Measurements from ENCODE around the gene NCBP3.
A peak's percentile ranks its signal among the peaks of the same experiment; 100 is the strongest.
"Not testable (repeated sequence)": the region's sequence is repeated elsewhere in the genome, so short reads cannot be mapped to it uniquely, and the experiment has no call there.

Gene NCBP3

DNA sequence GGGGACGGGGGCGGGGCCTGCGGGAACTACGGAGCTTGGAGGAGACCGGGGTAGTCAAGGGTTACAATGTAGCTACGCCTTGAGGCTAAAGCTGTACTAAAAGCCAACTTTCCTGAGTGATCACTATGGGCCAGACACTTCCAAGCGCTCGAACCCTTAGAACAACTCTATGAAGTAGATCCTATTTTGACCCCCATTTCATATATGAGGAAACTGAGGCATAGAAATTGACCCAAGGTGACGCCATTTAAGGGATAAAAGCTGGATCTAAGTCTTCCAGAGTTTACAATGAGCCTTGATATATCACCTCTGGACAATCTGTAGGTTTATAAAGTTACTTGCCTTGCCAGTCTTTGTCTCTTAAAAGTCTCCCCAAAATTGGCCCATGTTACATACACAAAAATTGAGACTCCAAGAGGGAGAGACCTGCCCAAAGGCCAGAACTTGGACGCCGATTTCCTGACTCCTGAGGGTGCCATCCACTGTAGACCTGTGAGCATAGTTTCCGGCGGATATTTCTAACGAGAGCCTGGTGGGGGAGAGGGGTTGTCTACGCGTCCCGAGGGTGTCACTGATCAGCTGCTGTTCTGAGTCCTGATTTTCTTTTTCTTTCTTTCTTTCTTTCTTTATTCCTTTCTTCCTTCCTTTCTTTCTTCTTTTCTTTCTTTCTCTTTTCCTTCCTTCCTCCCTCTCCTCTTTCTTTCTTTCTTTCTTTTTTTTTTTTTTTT, 555 bp upstream of the NCBP3 start:
- peak overlapping the region; percentile 47; the same call in 1 of the 2 replicates for H3K4me3 ChIP-seq (ENCODE audit: low read depth, low read length)
- H3K9me3 ChIP-seq (ENCODE audit: control insufficient read depth, insufficient read depth, low read depth, low read length), result no peaks in the 10 kb centered on the region
- no peak overlapping the region for H3K9ac ChIP-seq (ENCODE audit: low read length)
- peaks cover 11% of the 10 kb centered on the region; the same call in 1 of the 2 replicates for H3K4me1 ChIP-seq (ENCODE audit: control insufficient read depth, insufficient read depth, low read length)
- H3K27me3 ChIP-seq (ENCODE audit: control insufficient read depth, insufficient read depth, low read length), result no peaks in the 10 kb centered on the region
- H3K27ac ChIP-seq (ENCODE audit: low read depth, low read length), result no peak overlapping the region
- peaks cover 20% of the 10 kb centered on the region for H3K36me3 ChIP-seq (ENCODE audit: control insufficient read depth, insufficient read depth, low read length)

DNA sequence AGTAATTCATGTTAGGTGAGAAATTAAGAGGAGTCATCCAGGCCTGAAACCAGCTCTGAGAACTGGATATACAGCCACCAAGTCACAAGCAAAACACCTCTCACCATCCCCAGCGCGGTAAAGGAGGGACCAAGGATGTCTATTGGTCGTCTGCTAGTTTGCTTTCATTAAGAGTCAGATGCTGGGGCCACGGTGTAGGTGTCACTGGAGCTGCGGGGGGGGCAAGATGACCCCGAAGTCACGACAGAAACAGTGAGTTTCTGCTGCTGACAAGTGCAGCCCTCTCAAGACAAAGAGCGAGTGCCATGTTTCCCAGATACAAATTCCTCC, 790 bp downstream of the NCBP3 start:
- Histone ChIP-seq H3K4me1 (ENCODE audit: control insufficient read depth, insufficient read depth, low read length) (peaks cover 11% of the 10 kb centered on the region; the same call in 1 of the 2 replicates), H3K9me3 (ENCODE audit: control insufficient read depth, insufficient read depth, low read depth, low read length) (no peaks in the 10 kb centered on the region), H3K9ac (ENCODE audit: low read length) (peak overlapping the region; percentile 98), H3K4me3 (ENCODE audit: low read depth, low read length) (peak overlapping the region; percentile 99), H3K27me3 (ENCODE audit: control insufficient read depth, insufficient read depth, low read length) (no peaks in the 10 kb centered on the region), H3K36me3 (ENCODE audit: control insufficient read depth, insufficient read depth, low read length) (peaks cover 32% of the 10 kb centered on the region), H3K27ac (ENCODE audit: low read depth, low read length) (peak overlapping the region; percentile 99)

DNA sequence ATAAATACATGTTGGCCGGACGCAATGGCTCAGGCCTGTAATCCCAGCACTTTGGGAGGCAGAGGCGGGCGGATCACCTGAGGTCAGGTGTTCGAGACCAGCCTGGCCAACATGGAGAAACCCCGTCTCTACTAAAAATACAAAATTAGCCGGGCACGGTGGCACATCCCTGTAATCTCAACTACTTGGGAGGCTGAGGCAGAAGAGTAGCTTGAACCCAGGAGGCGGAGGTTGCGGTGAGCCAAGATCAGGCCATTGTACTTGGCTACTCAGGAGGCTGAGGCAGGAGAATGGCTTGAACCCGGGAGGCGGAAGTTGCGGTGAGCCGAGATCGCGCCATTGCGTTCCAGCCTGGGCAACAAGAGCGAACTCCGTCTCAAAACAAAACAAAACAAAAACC, 1.5 kb downstream of the NCBP3 start:
- Histone ChIP-seq H3K4me1 (ENCODE audit: control insufficient read depth, insufficient read depth, low read length) (peaks cover 11% of the 10 kb centered on the region; the same call in 1 of the 2 replicates), H3K36me3 (ENCODE audit: control insufficient read depth, insufficient read depth, low read length) (peaks cover 39% of the 10 kb centered on the region), H3K4me3 (ENCODE audit: low read depth, low read length) (peak overlapping the region; percentile 99)
- H3K9ac ChIP-seq (ENCODE audit: low read length); H3K27me3 ChIP-seq (ENCODE audit: control insufficient read depth, insufficient read depth, low read length); H3K27ac ChIP-seq (ENCODE audit: low read depth, low read length); H3K9me3 ChIP-seq (ENCODE audit: control insufficient read depth, insufficient read depth, low read depth, low read length): not testable (repeated sequence)

DNA sequence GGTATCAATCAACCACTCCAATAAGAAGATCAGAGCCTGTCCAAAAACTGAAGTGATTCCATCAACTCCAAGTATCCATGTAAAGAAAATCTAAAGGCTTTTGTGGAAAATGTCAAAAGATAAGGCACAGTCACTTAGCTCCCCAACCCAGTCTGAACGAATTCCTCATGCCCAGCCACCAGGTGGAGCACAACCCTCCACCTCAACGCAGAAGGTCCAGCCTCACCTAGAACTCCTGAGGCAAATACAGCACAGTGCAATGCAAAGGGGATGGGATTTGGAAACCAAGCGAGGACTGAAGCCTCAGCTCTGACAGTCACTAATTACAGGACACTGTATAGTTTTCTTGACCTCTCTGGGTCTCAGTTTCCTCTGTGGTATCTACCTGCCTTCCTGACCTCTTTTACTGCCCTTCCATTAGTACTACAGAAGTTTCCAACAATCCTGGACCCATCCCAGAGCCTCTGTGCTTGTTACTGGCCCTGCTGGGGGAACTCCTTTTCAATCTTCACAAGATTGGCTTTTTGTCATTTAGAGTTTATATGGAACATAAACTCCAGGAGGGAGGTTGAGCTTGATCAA, 2.0 kb downstream of the NCBP3 start:
- Histone ChIP-seq H3K27ac (ENCODE audit: low read depth, low read length) (no peak overlapping the region), H3K4me1 (ENCODE audit: control insufficient read depth, insufficient read depth, low read length) (peaks cover 11% of the 10 kb centered on the region; the same call in 1 of the 2 replicates), H3K9me3 (ENCODE audit: control insufficient read depth, insufficient read depth, low read depth, low read length) (no peaks in the 10 kb centered on the region), H3K9ac (ENCODE audit: low read length) (no peak overlapping the region), H3K36me3 (ENCODE audit: control insufficient read depth, insufficient read depth, low read length) (peaks cover 45% of the 10 kb centered on the region), H3K27me3 (ENCODE audit: control insufficient read depth, insufficient read depth, low read length) (no peaks in the 10 kb centered on the region), H3K4me3 (ENCODE audit: low read depth, low read length) (no peak overlapping the region)

DNA sequence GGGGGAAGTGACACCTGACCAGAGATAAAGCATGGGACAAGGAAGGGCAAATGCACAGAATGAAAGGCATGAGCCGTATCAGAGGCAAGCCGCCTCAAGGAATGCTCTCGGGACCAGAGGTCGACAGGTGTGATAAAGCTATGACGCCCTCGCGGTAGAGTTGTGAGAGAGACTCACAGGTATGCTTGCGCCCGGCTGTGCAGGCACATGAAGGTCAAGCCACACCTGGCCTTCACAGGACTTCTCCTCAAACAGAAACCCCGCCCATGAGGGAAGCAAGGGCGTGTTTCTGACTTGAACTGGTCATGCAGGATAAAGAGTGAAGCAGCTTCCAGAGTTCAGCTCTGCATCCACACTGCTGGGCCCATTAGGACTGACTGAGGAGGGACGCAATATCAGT, 7.8 kb downstream of the NCBP3 start:
- no peaks in the 10 kb centered on the region for H3K9me3 ChIP-seq (ENCODE audit: control insufficient read depth, insufficient read depth, low read depth, low read length)
- no peaks in the 10 kb centered on the region for H3K27me3 ChIP-seq (ENCODE audit: control insufficient read depth, insufficient read depth, low read length)
- no peak overlapping the region for H3K9ac ChIP-seq (ENCODE audit: low read length)
- H3K4me1 ChIP-seq (ENCODE audit: control insufficient read depth, insufficient read depth, low read length), result no peaks in the 10 kb centered on the region
- peaks cover 85% of the 10 kb centered on the region for H3K36me3 ChIP-seq (ENCODE audit: control insufficient read depth, insufficient read depth, low read length)
- no peak overlapping the region for H3K4me3 ChIP-seq (ENCODE audit: low read depth, low read length)
- H3K27ac ChIP-seq (ENCODE audit: low read depth, low read length), result no peak overlapping the region

DNA sequence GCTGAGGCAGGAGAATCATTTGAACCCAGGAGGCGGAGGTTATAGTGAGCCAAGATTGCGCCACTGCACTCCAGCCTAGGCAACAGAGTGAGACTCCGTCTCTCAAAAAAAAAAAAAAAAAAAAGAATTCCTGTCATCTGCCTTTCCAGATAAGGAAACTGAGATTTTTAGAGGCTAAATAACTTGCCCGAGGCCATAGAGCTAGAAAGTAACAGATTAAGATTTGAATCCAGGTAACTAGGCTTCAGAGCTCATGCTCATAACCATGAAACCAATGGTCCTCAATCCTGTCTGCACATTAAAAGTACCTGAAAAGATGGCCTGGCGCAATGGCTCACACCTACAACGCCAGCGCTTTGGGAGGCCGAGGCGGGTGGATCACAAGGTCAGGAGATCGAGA, 9.5 kb downstream of the NCBP3 start:
- H3K9me3 ChIP-seq (ENCODE audit: control insufficient read depth, insufficient read depth, low read depth, low read length), result no peaks in the 10 kb centered on the region
- no peak overlapping the region for H3K4me3 ChIP-seq (ENCODE audit: low read depth, low read length)
- H3K9ac ChIP-seq (ENCODE audit: low read length), result no peak overlapping the region
- no peaks in the 10 kb centered on the region for H3K4me1 ChIP-seq (ENCODE audit: control insufficient read depth, insufficient read depth, low read length)
- H3K27me3 ChIP-seq (ENCODE audit: control insufficient read depth, insufficient read depth, low read length), result no peaks in the 10 kb centered on the region
- no peak overlapping the region for H3K27ac ChIP-seq (ENCODE audit: low read depth, low read length)
- peaks cover 74% of the 10 kb centered on the region for H3K36me3 ChIP-seq (ENCODE audit: control insufficient read depth, insufficient read depth, low read length)

DNA sequence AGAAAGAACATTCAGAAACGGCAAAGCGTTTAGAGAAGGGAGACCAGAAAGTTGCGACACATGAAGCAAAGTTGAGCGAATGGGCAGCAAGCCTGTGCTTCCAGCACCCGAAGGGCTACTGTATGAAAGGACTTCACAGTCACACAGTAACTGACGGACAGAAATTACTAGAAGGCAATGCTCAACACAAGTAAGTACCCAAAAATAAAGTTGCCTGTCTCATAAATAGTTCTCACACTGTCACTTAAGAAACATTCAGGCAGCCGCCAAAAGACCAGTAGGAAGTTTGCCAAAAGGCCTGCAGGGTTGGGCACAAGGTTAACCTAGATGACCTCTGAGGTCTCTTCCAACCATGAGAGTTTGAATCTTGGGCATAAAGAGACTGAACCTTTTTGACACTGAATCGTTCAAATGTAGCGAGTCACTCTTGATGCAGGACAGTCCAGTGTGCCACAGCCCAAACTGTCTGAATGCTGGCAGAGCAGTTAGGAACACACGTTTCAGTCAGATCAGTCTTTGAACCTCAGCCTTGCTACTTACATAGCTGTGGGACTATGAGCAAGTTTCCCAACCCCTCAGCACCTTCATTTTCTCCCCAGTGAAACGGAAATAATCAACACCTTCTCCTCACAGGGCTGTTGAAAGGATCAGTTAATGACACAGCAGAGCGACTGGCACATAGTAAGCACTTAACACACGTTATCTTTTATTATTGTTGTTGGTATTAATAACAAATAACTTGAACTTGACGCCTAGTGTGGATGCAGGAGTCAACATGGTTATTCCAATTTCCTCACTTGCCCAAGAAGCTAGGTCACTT, 10.4 kb downstream of the NCBP3 start:
- Histone ChIP-seq H3K9ac (ENCODE audit: low read length) (no peak overlapping the region), H3K27me3 (ENCODE audit: control insufficient read depth, insufficient read depth, low read length) (no peaks in the 10 kb centered on the region), H3K36me3 (ENCODE audit: control insufficient read depth, insufficient read depth, low read length) (peaks cover 66% of the 10 kb centered on the region)

DNA sequence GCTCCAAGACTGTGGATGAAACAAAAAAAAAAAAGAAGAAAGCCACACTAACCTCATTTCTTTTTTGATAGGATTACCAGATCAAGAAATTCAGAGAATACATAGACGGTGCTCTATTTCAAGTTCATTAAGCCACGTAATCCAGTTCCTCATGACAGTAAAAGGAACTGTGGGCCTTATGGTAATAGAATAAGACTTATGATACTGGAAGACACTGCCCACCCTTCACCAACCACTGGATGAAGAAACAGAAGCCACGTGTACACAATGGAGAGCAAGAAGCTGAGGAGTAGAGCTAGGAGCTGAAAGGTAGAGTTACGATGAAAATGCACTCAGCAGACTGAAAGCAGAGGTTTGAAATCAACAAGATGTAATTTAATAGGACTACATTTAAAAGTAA, 11.2 kb downstream of the NCBP3 start:
- Histone ChIP-seq H3K4me3 (ENCODE audit: low read depth, low read length) (no peak overlapping the region), H3K9me3 (ENCODE audit: control insufficient read depth, insufficient read depth, low read depth, low read length) (no peaks in the 10 kb centered on the region), H3K36me3 (ENCODE audit: control insufficient read depth, insufficient read depth, low read length) (peaks cover 65% of the 10 kb centered on the region), H3K27ac (ENCODE audit: low read depth, low read length) (no peak overlapping the region), H3K4me1 (ENCODE audit: control insufficient read depth, insufficient read depth, low read length) (no peaks in the 10 kb centered on the region), H3K27me3 (ENCODE audit: control insufficient read depth, insufficient read depth, low read length) (no peaks in the 10 kb centered on the region), H3K9ac (ENCODE audit: low read length) (no peak overlapping the region)

More for the DNA sequence above, 10.4 kb downstream of the NCBP3 start:
- Histone ChIP-seq H3K4me3 (ENCODE audit: low read depth, low read length) (no peak overlapping the region), H3K9me3 (ENCODE audit: control insufficient read depth, insufficient read depth, low read depth, low read length) (no peaks in the 10 kb centered on the region), H3K4me1 (ENCODE audit: control insufficient read depth, insufficient read depth, low read length) (no peaks in the 10 kb centered on the region), H3K27ac (ENCODE audit: low read depth, low read length) (no peak overlapping the region)

DNA sequence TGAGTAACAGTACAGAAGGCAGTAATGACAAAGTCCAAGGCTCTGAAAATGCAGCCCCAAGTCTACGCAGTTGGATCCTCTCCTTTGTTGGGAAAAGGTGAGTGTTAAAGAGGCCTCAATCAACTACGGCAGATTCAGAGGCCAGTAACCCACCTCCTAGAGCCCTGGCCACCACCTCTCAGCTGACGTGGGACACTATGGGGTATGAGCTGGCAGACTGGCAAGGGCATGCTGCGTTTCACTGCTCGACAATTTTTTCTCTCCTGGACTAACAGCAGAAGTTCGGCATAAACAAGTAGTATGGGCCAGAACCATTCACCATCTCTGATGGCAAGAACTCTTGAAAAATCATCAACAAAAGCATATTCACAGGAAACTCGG, 17.2 kb downstream of the NCBP3 start:
- H3K9me3 ChIP-seq (ENCODE audit: control insufficient read depth, insufficient read depth, low read depth, low read length), result no peaks in the 10 kb centered on the region
- H3K27me3 ChIP-seq (ENCODE audit: control insufficient read depth, insufficient read depth, low read length), result no peaks in the 10 kb centered on the region
- peaks cover 68% of the 10 kb centered on the region for H3K36me3 ChIP-seq (ENCODE audit: control insufficient read depth, insufficient read depth, low read length)
- no peak overlapping the region for H3K4me3 ChIP-seq (ENCODE audit: low read depth, low read length)
- H3K4me1 ChIP-seq (ENCODE audit: control insufficient read depth, insufficient read depth, low read length), result no peaks in the 10 kb centered on the region
- no peak overlapping the region for H3K9ac ChIP-seq (ENCODE audit: low read length)
- H3K27ac ChIP-seq (ENCODE audit: low read depth, low read length), result no peak overlapping the region

DNA sequence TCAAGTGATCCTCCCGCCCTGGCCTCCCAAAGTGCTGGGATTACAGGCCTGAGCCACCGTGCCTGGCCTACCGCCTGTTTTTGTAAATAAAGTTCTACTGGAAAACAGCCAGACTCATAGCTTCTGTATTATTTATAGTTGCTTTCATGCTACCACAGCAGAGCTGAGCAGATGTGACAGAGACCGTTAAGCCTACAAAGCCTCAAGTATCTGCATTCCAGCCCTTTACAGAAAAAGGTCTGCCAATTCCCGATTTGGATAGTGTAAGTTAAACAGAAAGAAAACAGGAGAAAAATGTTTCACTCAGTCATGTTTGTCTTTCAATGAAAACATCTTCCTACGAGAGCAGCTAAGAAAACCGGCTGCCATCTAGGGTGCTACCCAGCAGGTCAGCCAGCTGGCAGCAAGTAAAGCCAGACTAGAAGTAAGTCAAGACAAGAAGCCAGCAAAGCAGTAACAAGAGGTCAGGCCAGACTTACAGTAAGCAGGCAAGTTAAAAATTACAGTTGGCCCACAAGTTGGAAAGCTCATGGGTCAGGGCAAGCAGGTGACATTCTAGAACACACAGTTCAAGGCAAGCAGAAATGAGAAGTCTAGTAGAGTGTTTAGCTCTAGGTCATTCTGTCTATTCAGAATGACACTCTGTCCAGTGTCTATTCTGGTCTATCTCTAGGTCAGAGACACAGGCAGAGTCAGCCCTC, 17.7 kb downstream of the NCBP3 start:
- no peak overlapping the region for H3K9ac ChIP-seq (ENCODE audit: low read length)
- peaks cover 67% of the 10 kb centered on the region for H3K36me3 ChIP-seq (ENCODE audit: control insufficient read depth, insufficient read depth, low read length)
- no peak overlapping the region for H3K27ac ChIP-seq (ENCODE audit: low read depth, low read length)

More for the DNA sequence above, 17.7 kb downstream of the NCBP3 start:
- Histone ChIP-seq H3K4me1 (ENCODE audit: control insufficient read depth, insufficient read depth, low read length) (no peaks in the 10 kb centered on the region), H3K27me3 (ENCODE audit: control insufficient read depth, insufficient read depth, low read length) (no peaks in the 10 kb centered on the region), H3K4me3 (ENCODE audit: low read depth, low read length) (no peak overlapping the region), H3K9me3 (ENCODE audit: control insufficient read depth, insufficient read depth, low read depth, low read length) (no peaks in the 10 kb centered on the region)

Measured in HUES6 (cell line).